Stomach (tissue), 9 donors: ENCODE data around the gene TELO2. TPM values are rescaled to one million over a fixed set of nuclear protein-coding genes. Genes with fewer than 3 reads are reported as not detected.

Experiments
- DNase-seq, 2 donors: peaks; one replicate each; pipeline versions ENCODE4 v3.0.0 to v3.0.0-alpha.2; 2013 to 2019
- H3K27ac ChIP-seq, 5 donors: fragments of 200-600 bp in 4 of 5; sonication (generic) in 4 of 5; one replicate each; pipeline ENCODE4 v1.5.1; 2013 to 2019; ENCODE audit warnings: mild to moderate bottlenecking in 1 of 5, moderate library complexity in 1 of 5
- H3K27me3 ChIP-seq, 3 donors: fragments of 200-600 bp; sonication (generic); one replicate each; pipeline ENCODE4 v1.5.1; 2017 to 2019; ENCODE audit warnings: mixed run types in 1 of 3
- H3K36me3 ChIP-seq, 4 donors: fragments of 200-600 bp; sonication (generic); 1 replicate in 3 of 4; 2 replicates in 1 of 4; pipeline ENCODE4 v1.5.1; 2016 to 2019
- H3K4me1 ChIP-seq, 4 donors: fragments of 200-600 bp; sonication (generic); one replicate each; pipeline ENCODE4 v1.5.1; 2016 to 2019
- H3K4me3 ChIP-seq, 4 donors: fragments of 200-600 bp; sonication (generic) in 3 of 4; one replicate each; pipeline ENCODE4 v1.5.1; 2016 to 2019; ENCODE audit warnings: mild to moderate bottlenecking in 1 of 4
- H3K9me3 ChIP-seq, 4 donors: fragments of 200-600 bp; sonication (generic); one replicate each; pipeline ENCODE4 v1.5.1; 2016 to 2019
- EP300 ChIP-seq: sonication (generic); formaldehyde crosslinking; IDR thresholded peaks from one replicate; pipeline ENCODE4 v1.6.1; 2017; ENCODE audit warnings: antibody characterized with exemption
- POLR2A ChIP-seq, 4 donors: fragments of 450-650 bp; IDR thresholded peaks; one replicate each; pipeline ENCODE4 v1.6.1; 2016; ENCODE audit warnings: antibody characterized with exemption in 4 of 4, control low read depth in 2 of 4, mild to moderate bottlenecking in 1 of 4, moderate library complexity in 1 of 4
- POLR2AphosphoS5 ChIP-seq, 3 donors: sonication (generic); formaldehyde crosslinking; IDR thresholded peaks; one replicate each; pipeline ENCODE4 v1.6.1; 2016; ENCODE audit warnings: antibody characterized with exemption in 3 of 3
- WGBS, 5 donors: extraction: QIAGEN DNeasy Blood & Tissue Kit in 3 of 5; methylation state at CpG; one replicate each; pipeline versions ENCODE4 v1.1.5 to v1.1.7; 2013 to 2018; 5-methylcytosine and 5-hydroxymethylcytosine counted together
- intact Hi-C: fragments of 100-400 bp; cut with DNase I; formaldehyde crosslinking; loops from one replicate; pipeline ENCODE4 v1.15.1; 2023; ENCODE audit warnings: low total_unique reads
- polyA plus RNA-seq, 3 donors: library from polyadenylated mRNA; stranded (reverse); fragments of 200-250 nt; gene quantifications; one replicate each; pipeline ENCODE4 v1.2.3, GENCODE V29; 2013
- total RNA-seq, 5 donors: library from RNA; depleted of rRNA; stranded (reverse); fragments of >200 nt; gene quantifications; one replicate each; pipeline versions ENCODE4 v1.1.0 to v1.2.3, GENCODE V29; 2014 to 2016
- TF ChIP-seq, protein P1 (sequence below), 7 experiments: fragments of 450-650 bp in 4 of 7; fragments of 200-600 bp in 3 of 7; sonication (generic) in 3 of 7; IDR thresholded peaks; one replicate each; pipeline ENCODE4 v1.5.1; 2016 to 2019; ENCODE audit warnings: antibody characterized with exemption in 7 of 7, control low read depth in 2 of 7, mild to moderate bottlenecking in 1 of 7
- donor health status: healthy with polysubstance abuse.
- donor health status: Bipolar disorder and iron deficiency.
- donor health status: healthy.

The TELO2 gene
- total and polyA plus RNA-seq, 8 donors: 12.4 to 107 (median 32.1) TPM

DNA sequence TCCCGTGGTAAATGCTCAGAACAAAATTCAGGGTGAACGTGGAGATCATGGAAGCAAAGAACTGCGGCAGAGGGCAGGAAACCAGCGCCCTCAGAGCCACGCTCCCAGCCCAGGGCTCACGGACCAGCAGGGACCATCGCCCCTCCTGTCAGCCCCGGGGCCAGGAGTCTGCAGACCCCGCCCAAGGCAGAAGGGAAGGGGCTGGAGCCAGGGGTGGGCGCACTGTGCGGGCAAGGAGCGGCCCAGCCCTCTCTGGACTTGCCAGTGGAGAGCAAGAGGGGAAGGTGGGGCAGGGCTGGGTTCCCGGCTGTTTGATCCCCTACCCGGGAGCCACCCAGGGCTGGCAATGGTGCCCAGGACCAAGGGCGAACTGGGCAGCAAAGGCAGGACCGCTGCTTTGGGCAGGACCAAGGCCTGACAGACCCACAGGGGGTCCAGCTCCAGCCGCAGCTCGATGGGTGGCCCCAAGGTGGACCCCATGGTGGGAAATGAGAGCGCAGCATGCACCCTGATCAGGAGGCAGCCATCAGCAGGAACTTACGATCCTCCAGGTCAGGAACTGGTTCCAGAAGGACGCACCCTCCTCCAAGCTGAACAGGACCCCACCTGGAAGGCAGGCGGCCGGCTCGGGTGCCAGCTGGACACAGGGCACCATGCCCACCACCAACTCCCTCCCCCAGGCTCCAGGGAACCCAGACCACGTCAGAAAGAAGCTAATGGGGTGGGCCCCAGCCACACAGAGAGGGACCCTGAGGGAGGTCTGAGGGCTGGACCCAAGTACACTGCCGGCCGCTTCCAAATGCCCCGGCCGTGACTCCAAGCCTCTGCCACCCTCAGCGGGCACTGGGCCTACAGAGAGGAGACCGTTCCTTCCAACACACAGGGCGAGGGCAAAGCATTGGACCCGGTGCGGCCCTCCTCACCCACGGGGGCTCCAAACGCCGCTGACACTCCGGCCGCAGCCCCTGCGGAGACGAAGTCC is 37.7 kb upstream of the TELO2 start:
- Histone ChIP-seq H3K36me3 (peaks cover 61 to 96% (median 94%) of the 10 kb centered on the region in 4 donors), H3K4me1 (no peaks in the 10 kb centered on the region), H3K27ac (no peak overlapping the region), H3K4me3 (no peak overlapping the region), H3K27me3 (no peaks in the 10 kb centered on the region), H3K9me3 (no peaks in the 10 kb centered on the region)
- TF ChIP-seq, protein P1, sequence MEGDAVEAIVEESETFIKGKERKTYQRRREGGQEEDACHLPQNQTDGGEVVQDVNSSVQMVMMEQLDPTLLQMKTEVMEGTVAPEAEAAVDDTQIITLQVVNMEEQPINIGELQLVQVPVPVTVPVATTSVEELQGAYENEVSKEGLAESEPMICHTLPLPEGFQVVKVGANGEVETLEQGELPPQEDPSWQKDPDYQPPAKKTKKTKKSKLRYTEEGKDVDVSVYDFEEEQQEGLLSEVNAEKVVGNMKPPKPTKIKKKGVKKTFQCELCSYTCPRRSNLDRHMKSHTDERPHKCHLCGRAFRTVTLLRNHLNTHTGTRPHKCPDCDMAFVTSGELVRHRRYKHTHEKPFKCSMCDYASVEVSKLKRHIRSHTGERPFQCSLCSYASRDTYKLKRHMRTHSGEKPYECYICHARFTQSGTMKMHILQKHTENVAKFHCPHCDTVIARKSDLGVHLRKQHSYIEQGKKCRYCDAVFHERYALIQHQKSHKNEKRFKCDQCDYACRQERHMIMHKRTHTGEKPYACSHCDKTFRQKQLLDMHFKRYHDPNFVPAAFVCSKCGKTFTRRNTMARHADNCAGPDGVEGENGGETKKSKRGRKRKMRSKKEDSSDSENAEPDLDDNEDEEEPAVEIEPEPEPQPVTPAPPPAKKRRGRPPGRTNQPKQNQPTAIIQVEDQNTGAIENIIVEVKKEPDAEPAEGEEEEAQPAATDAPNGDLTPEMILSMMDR (IDR thresholded peaks at IDR 0.05): no peak
- no peak for TF ChIP-seq POLR2AphosphoS5 (IDR thresholded peaks at IDR 0.05)
- TF ChIP-seq POLR2A (IDR thresholded peaks at IDR 0.05): no peak
- TF ChIP-seq EP300: no peak
- DNase-seq: no peak
- 93 to 96% (median 94%) methylated on average over 23 to 41 of the region's 41 CpGs for WGBS, 5 donors
- intact Hi-C loops: no loop called here

DNA sequence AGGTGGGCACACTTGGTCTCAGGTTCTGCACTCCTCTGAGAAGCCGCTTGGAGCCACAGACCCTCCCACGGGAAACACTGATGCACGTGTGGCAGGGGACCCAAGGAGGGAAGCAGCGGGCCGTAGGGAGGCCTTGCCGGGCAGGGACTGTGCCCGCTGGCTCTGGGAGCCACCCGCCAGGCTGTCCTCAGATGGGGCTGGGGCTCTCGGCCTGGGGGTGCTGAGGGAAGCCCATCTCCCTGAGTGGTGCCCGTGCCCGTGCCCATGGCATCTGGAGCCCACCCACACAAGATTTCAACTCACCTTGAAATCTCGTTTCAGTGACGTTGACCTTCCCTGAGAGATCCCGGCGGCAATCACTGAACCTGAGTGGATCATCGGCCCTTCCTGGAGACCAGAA is 36.2 kb upstream of the TELO2 start:
- DNase-seq: no peak
- TF ChIP-seq EP300 (no peak), POLR2A (IDR thresholded peaks at IDR 0.05) (no peak), POLR2AphosphoS5 (IDR thresholded peaks at IDR 0.05) (no peak)
- TF ChIP-seq, protein P1 (IDR thresholded peaks at IDR 0.05): no peak
- intact Hi-C loops: no loop called here
- Histone ChIP-seq H3K9me3 (no peaks in the 10 kb centered on the region), H3K4me3 (no peak overlapping the region), H3K36me3 (peaks cover 61 to 96% (median 94%) of the 10 kb centered on the region in 4 donors), H3K4me1 (no peaks in the 10 kb centered on the region), H3K27ac (no peak overlapping the region), H3K27me3 (no peaks in the 10 kb centered on the region)
- 86 to 94% (median 93%) methylated on average over 5 to 16 of the region's 16 CpGs for WGBS, 5 donors

DNA sequence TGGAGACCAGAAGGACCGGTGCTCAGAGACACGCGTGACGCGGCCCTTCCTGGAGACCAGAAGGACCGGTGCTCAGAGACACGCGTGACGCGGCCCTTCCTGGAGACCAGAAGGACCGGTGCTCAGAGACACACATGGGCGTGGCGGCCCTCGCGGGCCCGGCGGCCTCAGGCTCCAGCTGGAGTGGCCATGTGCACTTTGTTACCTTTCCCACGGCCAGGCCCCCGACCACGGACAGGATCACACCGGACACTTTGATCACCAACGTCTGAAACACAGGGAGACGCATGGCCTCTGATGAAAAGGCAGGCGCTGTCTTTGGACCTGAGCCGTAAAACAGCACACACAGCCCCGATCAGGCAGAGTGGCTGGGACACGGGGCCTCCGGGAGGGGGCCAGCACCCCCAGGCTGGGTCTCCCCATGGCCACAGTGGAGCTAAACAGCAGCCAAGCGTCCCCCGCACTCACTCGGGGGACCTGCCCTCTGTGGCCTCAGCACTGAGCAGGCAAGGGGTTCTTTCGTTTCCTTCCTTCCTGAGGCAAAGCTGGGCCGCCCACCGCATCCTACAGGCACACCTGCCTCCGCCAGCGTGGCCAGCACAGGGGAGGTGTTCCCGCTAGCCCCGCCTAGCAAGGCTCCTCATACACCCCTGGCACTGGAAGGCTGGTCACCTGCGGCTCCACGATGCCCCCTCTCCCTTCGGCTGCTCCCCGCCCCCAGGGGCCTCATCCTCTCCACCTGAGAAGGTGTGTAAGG is 35.5 kb upstream of the TELO2 start:
- Histone ChIP-seq H3K36me3 (peaks cover 54 to 90% (median 90%) of the 10 kb centered on the region in 4 donors), H3K27ac (no peak overlapping the region), H3K4me3 (no peak overlapping the region), H3K27me3 (no peaks in the 10 kb centered on the region), H3K4me1 (no peaks in the 10 kb centered on the region), H3K9me3 (no peaks in the 10 kb centered on the region)
- TF ChIP-seq EP300 (no peak), POLR2A (IDR thresholded peaks at IDR 0.05) (no peak), POLR2AphosphoS5 (IDR thresholded peaks at IDR 0.05) (no peak)
- TF ChIP-seq, protein P1 (IDR thresholded peaks at IDR 0.05): no peak
- DNase-seq: no peak
- 86 to 91% (median 91%) methylated on average over 20 to 42 of the region's 42 CpGs for WGBS, 5 donors
- intact Hi-C loops: no loop called here

DNA sequence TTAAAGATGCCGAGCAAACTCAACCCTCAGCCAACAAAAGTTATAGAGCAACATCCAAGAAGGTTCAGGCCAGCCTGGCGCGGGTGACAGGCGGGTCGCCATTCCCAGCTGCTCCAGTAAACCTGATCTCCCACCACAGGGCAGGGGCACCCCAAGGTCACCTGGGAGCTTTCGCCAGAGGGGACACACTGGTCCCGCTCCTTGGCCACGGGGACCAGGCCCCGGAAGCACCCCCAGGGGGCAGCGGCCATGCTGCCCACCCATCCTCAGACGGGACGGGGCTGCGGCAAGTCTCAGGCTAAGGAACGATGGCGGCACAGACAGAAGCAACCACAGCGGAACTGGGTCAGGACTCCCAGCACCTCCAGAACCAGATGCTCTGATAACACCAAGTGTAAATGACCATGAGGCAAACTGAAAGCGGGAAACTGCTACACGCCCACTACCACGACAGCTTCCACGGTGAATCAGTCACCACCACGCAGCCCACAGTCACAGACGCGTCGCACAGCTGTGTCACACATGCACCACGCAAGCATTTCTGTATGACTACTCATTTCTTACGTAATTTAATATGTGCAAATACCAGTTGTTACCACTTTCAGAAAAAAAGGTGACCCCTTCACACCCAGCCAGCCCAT is 34.7 kb upstream of the TELO2 start:
- TF ChIP-seq, protein P1 (IDR thresholded peaks at IDR 0.05): no peak
- TF ChIP-seq POLR2AphosphoS5 (IDR thresholded peaks at IDR 0.05): no peak
- no peak for TF ChIP-seq POLR2A (IDR thresholded peaks at IDR 0.05)
- no peak for TF ChIP-seq EP300
- intact Hi-C loops: no loop called here
- no peak overlapping the region for H3K4me3 ChIP-seq
- DNase-seq: no peak
- no peaks in the 10 kb centered on the region for H3K4me1 ChIP-seq
- 90 to 96% (median 93%) methylated on average over 17 to 26 of the region's 26 CpGs for WGBS, 5 donors
- no peaks in the 10 kb centered on the region for H3K9me3 ChIP-seq
- no peaks in the 10 kb centered on the region for H3K27me3 ChIP-seq
- no peak overlapping the region for H3K27ac ChIP-seq
- H3K36me3 ChIP-seq: peaks cover 47 to 90% (median 89%) of the 10 kb centered on the region in 4 donors
